ENCODE measurements around the gene C2CD2. TPM values are rescaled to one million over a fixed set of nuclear protein-coding genes. Genes with fewer than 3 reads are reported as not detected.

The C2CD2 gene
- total RNA-seq, 2 experiments from 2014 or later = 8.2 to 8.8 TPM

- CTCF ChIA-PET = no interaction called here
- H3K27me3 Mint-ChIP-seq = peaks cover 22% of the 10 kb centered on the region
- Histone ChIP-seq H3K27me3 (ENCODE audit: control insufficient read depth in 1 of 2, insufficient read depth in 2 of 2, low read length in 2 of 2) (peaks cover 0 to 18% of the 10 kb centered on the region in 2 experiments), H3K9me3 (ENCODE audit: control insufficient read depth in 1 of 2, insufficient read depth in 1 of 2, low read length in 2 of 2) (no peaks in the 10 kb centered on the region), H3K27ac (ENCODE audit: low read depth in 1 of 2, low read length in 2 of 2) (no peak overlapping the region), H3K36me3 (ENCODE audit: insufficient read depth, low read length) (no peaks in the 10 kb centered on the region), H3K4me3 (ENCODE audit: low read length) (no peak overlapping the region), H3K4me1 (ENCODE audit: insufficient read depth, low read length) (peaks cover 11% of the 10 kb centered on the region)
- intact Hi-C loops (cut with DNase I, micrococcal nuclease) = no loop called here
- no peak overlapping the region for H3K27ac Mint-ChIP-seq
- ATAC-seq (ENCODE audit: poor library complexity) (no peak), DNase-seq (no peak)
- POLR2A ChIA-PET = interaction anchor here (0.6 kb wide), 1 partner anchor 115 kb away, joined by 3 read pairs; no protein-coding TSS in a partner anchor
- H3K4me3 Mint-ChIP-seq = peak overlapping the region; percentile 18
- H3K36me3 Mint-ChIP-seq (ENCODE audit: low read depth) = no peaks in the 10 kb centered on the region
- TF ChIP-seq, protein P1, sequence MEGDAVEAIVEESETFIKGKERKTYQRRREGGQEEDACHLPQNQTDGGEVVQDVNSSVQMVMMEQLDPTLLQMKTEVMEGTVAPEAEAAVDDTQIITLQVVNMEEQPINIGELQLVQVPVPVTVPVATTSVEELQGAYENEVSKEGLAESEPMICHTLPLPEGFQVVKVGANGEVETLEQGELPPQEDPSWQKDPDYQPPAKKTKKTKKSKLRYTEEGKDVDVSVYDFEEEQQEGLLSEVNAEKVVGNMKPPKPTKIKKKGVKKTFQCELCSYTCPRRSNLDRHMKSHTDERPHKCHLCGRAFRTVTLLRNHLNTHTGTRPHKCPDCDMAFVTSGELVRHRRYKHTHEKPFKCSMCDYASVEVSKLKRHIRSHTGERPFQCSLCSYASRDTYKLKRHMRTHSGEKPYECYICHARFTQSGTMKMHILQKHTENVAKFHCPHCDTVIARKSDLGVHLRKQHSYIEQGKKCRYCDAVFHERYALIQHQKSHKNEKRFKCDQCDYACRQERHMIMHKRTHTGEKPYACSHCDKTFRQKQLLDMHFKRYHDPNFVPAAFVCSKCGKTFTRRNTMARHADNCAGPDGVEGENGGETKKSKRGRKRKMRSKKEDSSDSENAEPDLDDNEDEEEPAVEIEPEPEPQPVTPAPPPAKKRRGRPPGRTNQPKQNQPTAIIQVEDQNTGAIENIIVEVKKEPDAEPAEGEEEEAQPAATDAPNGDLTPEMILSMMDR (IDR thresholded peaks at IDR 0.05) = no peak
- H3K9me3 Mint-ChIP-seq = no peaks in the 10 kb centered on the region
- peaks cover 24% of the 10 kb centered on the region for H3K4me1 Mint-ChIP-seq (ENCODE audit: low read depth)
Observed at GRCh38 chr21:41954654-41955499, 1.1 kb upstream of the C2CD2 start.

DNA sequence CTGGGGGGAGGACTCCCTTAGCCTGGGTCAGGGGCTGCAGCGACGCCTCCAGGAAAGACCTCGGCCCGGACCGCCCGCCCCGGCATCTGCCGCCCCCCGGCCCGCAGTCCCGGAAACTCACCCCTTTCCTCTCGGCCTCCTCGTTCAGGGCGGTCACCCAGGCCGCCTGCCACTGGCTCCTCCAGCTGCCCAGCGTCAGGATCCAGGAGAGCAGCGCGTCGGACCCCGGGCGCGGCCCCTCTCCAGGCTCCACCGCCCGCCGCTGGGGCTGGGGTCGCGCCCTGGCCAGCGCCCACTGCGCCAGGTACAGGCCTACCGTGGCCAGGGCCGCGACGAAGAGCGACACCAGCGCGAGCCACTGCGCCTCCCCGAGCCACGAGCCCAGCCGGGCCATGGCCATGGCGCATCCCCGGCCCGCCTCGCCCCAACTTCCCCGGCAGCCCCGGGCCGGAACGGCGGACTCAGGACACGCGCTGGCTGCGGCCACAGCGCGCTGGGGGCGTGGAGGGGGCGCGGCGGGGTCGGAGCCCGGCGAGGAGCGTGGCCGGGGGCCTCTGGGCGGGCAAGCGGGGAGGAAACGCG lies 478 bp downstream of the C2CD2 start:
- no peaks in the 10 kb centered on the region for H3K36me3 ChIP-seq (ENCODE audit: insufficient read depth, low read length)
- TF ChIP-seq, protein P1 (IDR thresholded peaks at IDR 0.05) = no peak
- Mint-ChIP-seq H3K27me3 (peaks cover 22% of the 10 kb centered on the region), H3K4me3 (peak overlapping the region; percentile 42), H3K27ac (no peak overlapping the region), H3K9me3 (no peaks in the 10 kb centered on the region), H3K4me1 (ENCODE audit: low read depth) (peaks cover 24% of the 10 kb centered on the region), H3K36me3 (ENCODE audit: low read depth) (no peaks in the 10 kb centered on the region)
- H3K4me3 ChIP-seq (ENCODE audit: low read length) = peak overlapping the region; percentile 16
- H3K9me3 ChIP-seq (ENCODE audit: control insufficient read depth in 1 of 2, insufficient read depth in 1 of 2, low read length in 2 of 2) = no peaks in the 10 kb centered on the region
- intact Hi-C loops (cut with DNase I, micrococcal nuclease) = no loop called here
- CTCF ChIA-PET = no interaction called here
- ATAC-seq (ENCODE audit: poor library complexity) (no peak), DNase-seq (peak in 1 of 14 experiments; percentile 16)
- H3K27me3 ChIP-seq (ENCODE audit: control insufficient read depth in 1 of 2, insufficient read depth in 2 of 2, low read length in 2 of 2) = peaks cover 0 to 18% of the 10 kb centered on the region in 2 experiments
- H3K4me1 ChIP-seq (ENCODE audit: insufficient read depth, low read length) = peaks cover 11% of the 10 kb centered on the region
- POLR2A ChIA-PET = no interaction called here
- H3K27ac ChIP-seq (ENCODE audit: low read depth in 1 of 2, low read length in 2 of 2) = no peak overlapping the region

GRCh38 chr21:41952568-41953248 lies 1.1 kb downstream of the C2CD2 start:
- POLR2A ChIA-PET = no interaction called here

More at GRCh38 chr21:41952568-41953248, 1.1 kb downstream of the C2CD2 start:
- DNase-seq (no peak), ATAC-seq (ENCODE audit: poor library complexity) (no peak)
- H3K4me1 Mint-ChIP-seq (ENCODE audit: low read depth) = peaks cover 24% of the 10 kb centered on the region
- peaks cover 0 to 18% of the 10 kb centered on the region in 2 experiments for H3K27me3 ChIP-seq (ENCODE audit: control insufficient read depth in 1 of 2, insufficient read depth in 2 of 2, low read length in 2 of 2)
- peak overlapping the region; percentile 42 for H3K4me3 Mint-ChIP-seq
- peaks cover 22% of the 10 kb centered on the region for H3K27me3 Mint-ChIP-seq
- H3K9me3 Mint-ChIP-seq = no peaks in the 10 kb centered on the region
- CTCF ChIA-PET = no interaction called here
- peaks cover 11% of the 10 kb centered on the region for H3K4me1 ChIP-seq (ENCODE audit: insufficient read depth, low read length)
- H3K36me3 ChIP-seq (ENCODE audit: insufficient read depth, low read length) = no peaks in the 10 kb centered on the region
- peak overlapping the region; percentile 16 for H3K4me3 ChIP-seq (ENCODE audit: low read length)
- H3K27ac Mint-ChIP-seq = no peak overlapping the region
- intact Hi-C loops (cut with DNase I, micrococcal nuclease) = no loop called here
- no peak overlapping the region for H3K27ac ChIP-seq (ENCODE audit: low read depth in 1 of 2, low read length in 2 of 2)
- H3K36me3 Mint-ChIP-seq (ENCODE audit: low read depth) = no peaks in the 10 kb centered on the region
- H3K9me3 ChIP-seq (ENCODE audit: control insufficient read depth in 1 of 2, insufficient read depth in 1 of 2, low read length in 2 of 2) = no peaks in the 10 kb centered on the region
- TF ChIP-seq, protein P1 (IDR thresholded peaks at IDR 0.05) = no peak
